GM21381 (cell line): ENCODE data around the gene HELZ.
"Not testable (repeated sequence)": the region's sequence is repeated elsewhere in the genome, so short reads cannot be mapped to it uniquely, and the experiment has no call there.

Source experiments
- ATAC-seq: cut with Tn5 transposase; IDR thresholded peaks from one replicate; pipeline ENCODE4 v1.9.1; 2021; ENCODE audit warnings: mild to moderate bottlenecking, moderate library complexity; ENCODE audit not compliant: unreplicated experiment

HELZ gene, protein sequence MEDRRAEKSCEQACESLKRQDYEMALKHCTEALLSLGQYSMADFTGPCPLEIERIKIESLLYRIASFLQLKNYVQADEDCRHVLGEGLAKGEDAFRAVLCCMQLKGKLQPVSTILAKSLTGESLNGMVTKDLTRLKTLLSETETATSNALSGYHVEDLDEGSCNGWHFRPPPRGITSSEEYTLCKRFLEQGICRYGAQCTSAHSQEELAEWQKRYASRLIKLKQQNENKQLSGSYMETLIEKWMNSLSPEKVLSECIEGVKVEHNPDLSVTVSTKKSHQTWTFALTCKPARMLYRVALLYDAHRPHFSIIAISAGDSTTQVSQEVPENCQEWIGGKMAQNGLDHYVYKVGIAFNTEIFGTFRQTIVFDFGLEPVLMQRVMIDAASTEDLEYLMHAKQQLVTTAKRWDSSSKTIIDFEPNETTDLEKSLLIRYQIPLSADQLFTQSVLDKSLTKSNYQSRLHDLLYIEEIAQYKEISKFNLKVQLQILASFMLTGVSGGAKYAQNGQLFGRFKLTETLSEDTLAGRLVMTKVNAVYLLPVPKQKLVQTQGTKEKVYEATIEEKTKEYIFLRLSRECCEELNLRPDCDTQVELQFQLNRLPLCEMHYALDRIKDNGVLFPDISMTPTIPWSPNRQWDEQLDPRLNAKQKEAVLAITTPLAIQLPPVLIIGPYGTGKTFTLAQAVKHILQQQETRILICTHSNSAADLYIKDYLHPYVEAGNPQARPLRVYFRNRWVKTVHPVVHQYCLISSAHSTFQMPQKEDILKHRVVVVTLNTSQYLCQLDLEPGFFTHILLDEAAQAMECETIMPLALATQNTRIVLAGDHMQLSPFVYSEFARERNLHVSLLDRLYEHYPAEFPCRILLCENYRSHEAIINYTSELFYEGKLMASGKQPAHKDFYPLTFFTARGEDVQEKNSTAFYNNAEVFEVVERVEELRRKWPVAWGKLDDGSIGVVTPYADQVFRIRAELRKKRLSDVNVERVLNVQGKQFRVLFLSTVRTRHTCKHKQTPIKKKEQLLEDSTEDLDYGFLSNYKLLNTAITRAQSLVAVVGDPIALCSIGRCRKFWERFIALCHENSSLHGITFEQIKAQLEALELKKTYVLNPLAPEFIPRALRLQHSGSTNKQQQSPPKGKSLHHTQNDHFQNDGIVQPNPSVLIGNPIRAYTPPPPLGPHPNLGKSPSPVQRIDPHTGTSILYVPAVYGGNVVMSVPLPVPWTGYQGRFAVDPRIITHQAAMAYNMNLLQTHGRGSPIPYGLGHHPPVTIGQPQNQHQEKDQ (N-terminal part only)

GRCh38 chr17:67245073-67245693, at the start of gene HELZ:
Gene HELZ, minus strand, starts transcription at chr17:67245196. Its CDS starts 26,392 bp downstream, at chr17:67218804.
- ATAC-seq, result peak; percentile 53

DNA sequence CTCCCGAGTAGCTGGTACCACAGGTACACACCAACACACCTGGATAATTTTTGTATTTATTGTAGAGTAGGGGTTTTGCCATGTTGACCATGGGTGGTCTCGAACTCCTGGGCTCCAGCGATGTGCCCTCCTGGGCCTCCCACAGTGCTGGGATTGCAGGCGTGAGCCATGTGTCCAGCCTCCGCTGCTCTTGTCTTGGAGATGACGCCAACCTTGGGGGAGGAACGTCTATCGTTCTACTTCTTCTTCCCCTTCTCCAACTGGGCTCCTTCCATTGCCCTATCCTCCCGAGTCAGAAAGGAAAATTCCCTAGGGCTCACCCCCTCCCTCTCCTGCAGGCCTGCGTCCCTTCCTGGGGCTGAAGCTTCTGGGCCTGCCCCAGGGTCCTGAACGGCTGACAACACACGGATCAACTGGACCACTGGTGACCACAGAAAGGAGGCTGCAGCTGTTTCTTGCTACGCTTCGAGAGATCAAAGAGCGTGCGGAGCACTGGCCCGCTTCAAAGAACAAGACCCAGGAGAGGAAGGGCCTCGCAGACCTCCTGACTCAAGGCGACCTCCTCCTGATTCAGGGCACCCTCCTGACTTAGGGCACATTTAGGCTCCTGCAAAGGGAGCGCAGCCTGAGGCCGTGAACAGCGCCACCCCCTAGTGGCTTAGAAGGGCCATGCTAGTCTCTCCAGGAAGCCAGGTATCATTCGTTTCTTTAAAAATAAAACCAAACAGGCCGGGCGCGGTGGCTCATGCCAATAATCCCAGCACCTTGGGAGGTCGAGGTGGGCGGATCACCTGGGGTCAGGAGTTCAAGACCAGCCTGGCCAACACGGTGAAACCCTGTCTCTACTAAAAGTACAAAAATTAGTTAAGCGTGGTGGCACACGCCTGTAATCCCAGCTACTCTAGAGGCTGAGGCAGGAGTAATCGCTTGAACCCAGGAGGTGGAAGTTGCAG, 48.5 kb upstream of the HELZ start:
- peak; percentile 86 for ATAC-seq

DNA sequence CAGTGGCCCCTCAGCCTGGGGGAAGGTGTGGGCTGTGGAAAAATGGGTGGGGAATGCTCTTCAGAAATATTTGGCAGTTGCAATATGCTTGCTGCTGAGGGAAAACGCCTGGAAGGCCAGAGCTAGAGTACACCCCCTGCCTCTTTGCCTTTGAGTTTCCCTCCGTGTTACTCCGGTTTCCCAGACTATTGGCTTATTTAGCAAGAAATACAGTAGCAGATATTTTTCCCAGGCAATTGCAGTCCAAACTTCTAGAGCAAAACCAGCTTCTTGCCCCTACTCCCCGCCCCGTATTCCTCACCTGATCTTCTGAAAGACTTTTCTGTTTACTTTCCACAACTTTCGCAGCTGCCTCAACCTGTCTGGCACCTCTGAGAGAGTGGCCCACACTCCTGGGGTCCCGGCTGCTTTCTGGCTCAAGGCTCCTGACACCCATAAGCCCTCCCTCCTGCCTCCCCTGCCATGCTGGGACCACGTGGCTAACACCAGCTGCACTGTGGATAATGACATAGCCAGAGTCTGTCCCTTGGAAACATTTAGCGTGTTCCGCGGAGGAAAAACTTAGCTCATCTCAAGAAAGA, 45.8 kb upstream of the HELZ start:
- ATAC-seq, result no peak

GRCh38 chr17:67290244-67290643, 45.2 kb upstream of the HELZ start:
- ATAC-seq, result no peak

DNA sequence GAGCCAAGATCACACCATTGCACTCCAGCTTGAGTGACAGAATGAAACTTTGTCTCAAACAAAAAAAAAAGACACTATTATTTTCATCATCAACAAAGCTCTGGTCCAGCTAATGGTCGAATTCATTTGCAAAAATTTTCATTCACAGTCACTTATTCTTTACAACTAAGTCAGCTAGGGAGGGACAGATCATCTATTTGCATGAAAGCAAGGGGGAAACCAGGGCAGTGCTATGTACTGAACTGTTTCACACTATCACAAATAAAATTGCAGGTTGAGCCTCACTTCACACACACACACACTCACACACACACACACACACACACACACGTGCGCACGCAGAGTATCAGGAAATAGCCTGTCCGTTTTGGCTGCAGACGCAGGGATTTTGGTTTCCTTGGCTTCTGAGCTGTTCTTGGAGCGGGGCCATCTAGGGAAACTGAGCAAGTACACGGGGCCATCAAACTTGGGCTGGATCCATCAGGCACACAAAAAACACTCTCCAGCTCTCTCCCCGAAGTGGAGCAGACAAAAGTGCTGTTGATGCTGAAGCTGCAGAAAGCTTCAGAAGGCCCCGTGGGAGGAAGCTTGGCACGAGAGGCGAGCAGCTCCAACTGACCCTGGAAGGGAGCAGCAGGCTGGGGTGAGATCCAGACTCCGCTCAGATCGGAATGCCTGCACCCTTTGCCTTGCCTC, 44.3 kb upstream of the HELZ start:
- ATAC-seq, result no peak

- not testable (repeated sequence) for ATAC-seq
These were observed 41.8 kb upstream of the HELZ start for GRCh38 chr17:67286826-67287225.

GRCh38 chr17:67285360-67285759, 40.4 kb upstream of the HELZ start:
- ATAC-seq, result no peak

DNA sequence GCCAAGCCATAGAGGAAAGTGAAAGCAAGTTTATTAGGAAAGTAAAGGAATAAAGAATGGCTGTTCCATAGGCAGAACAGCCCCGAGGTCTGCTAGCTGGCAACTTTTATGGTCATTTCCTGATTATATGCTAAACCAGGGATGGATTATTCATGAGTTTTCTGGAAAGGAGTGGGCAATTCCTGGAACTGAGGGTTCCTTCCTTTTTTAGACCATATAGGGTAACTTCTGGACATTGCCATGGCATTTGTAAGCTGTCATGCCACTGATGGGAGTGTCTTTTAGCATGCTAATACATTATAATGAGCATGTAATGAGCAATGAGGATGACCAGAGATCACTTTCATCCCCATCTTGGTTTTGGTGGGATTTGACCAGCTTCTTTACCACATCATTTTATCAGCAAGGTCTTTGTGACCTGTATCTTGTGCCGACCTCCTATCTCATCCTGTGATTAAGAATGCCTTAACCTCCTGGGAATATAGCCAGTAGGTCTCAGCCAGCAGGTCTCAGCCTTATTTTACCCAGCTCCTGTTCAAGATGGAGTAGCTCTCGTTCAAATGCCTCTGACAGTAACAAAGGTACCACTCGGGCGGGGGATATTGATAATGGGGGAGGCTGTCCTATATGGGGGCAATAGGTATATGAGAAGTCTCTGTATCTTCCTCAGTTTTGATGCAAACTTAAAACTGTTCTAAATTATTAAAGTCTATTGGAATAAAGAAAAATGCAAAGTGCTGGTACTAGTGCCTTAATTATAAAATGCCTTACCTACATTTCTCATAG, 38.9 kb upstream of the HELZ start:
- ATAC-seq, result no peak

DNA sequence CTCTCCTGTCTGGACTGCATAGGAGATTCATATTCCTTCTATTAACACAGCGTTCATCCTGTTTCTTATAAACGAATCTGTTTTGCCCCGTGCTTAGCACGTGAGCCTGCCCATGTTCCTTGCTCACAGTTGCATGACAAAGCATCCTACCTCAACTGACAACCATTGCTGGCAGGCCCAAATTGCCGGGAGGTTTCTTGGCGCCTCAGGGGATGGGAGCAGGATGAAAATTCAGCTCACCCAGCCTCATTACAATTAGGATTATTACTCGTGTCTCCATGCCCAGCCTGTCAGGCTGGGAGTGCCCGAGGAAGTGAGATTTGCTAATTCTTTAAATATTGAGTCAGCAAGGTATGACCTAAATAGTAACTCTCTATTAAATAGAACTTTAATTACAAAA, 36.7 kb upstream of the HELZ start:
- ATAC-seq, result no peak

GRCh38 chr17:67281053-67281452, 36.1 kb upstream of the HELZ start:
- no peak for ATAC-seq

DNA sequence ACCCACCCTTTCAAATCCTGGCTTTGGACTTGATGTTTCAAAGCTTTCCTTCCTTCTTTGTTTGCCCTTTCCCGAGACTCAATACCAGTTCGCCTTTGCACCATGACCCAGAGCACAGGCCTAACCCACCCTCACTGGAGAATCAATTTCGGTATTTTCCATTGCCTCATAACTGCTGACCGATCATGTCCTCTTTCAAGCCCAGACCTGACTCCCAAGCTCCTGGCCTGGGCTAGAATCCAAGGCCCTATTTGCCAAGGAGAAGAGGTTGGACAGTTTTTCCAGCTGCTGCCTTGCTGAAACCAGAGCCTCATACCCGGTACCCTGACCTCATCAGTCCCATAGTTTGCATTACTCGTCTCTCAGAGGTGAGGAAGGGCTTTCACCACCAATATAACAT, 35.3 kb upstream of the HELZ start:
- no peak for ATAC-seq

GRCh38 chr17:67279115-67279514, 34.1 kb upstream of the HELZ start:
- no peak for ATAC-seq

DNA sequence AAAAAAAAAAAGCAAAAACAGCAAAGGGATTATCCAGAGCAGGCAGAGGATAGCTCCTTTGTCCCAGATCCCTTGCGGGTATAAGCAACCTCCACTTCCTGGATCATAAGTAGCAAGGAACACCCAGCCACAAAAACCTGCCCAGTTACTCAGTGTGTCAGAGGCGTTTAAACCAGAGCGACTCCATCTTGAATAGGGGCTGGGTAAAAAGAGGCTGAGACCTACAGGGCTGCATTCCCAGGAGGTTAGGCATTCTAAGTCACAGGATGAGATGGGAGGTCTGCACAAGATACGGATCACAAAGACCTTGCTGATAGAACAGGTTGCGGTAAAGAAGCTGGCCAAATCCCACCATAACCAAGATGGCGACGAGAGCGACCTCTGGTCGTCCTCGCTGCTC, 33.4 kb upstream of the HELZ start:
- no peak for ATAC-seq

GRCh38 chr17:67276075-67276474, 31.1 kb upstream of the HELZ start:
- ATAC-seq, result no peak

DNA sequence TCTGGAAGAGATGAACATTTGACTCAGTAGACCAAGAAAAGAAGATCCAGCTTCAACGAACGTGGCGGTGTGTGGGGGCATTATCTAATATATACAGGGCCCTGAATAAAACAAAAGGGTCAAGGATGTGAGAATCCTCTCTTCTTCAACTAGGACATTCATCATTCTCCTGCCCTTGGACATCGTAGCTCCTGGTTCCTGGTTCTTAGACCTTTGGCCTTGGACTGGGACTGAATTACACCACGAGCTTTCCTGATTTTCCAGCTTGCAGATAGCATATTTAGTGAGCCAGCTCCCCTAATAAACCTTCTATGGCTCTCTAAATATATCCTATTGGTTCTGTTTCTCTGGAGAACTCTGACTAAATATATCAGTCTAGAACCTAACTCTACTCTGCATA, 29.5 kb upstream of the HELZ start:
- no peak for ATAC-seq

DNA sequence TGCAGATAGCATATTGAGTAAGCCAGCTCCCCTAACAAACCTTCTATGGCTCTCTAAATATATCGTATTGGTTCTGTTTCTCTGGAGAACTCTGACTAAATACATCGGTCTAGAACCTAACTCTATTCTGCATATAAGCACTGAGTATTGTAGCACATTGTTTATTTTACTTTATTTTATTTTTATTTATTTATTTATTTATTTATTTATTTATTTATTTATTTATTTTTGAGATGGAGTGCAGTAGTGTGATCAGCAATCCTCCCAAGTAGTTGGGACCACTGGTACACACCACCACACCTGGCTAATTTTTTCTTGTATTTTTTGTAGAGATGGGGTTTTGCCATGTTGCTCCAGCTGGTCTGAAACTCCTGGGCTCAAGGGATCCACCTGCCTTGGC, 28.9 kb upstream of the HELZ start:
- ATAC-seq, result no peak

- no peak for ATAC-seq
These were observed 27.5 kb upstream of the HELZ start for GRCh38 chr17:67272312-67273047.
